H1 (cell line): ENCODE data around the gene FGD5. TPM values are rescaled to one million over a fixed set of nuclear protein-coding genes. Genes with fewer than 3 reads are reported as not detected.

ENCODE experiments used
- CTCF ChIA-PET: fragments of 300-600 bp; sonication (Branson Sonifier 250); formaldehyde crosslinking; loops from one replicate; lab custom pipeline; 2021; ENCODE audit not compliant: partially characterized antibody; lab: Charles Lee
- POLR2A ChIA-PET: fragments of 300-600 bp; sonication (Branson Sonifier 250); formaldehyde crosslinking; loops from one replicate; lab custom pipeline; 2021; ENCODE audit warnings: inconsistent platforms; ENCODE audit not compliant: partially characterized antibody; lab: Charles Lee
- DNase-seq, 2 experiments: peaks; one replicate each; pipeline versions ENCODE4 v3.0.0 to v3.0.0-alpha.2; 2010 to 2022; ENCODE audit warnings: low spot score in 2 of 2, low read depth in 1 of 2, mixed read lengths in 1 of 2
- FAIRE-seq: peaks from 2 replicates; lab custom pipeline; 2011; peaks lifted over from hg19 to GRCh38; lab: Jason Lieb, UNC
- H2AFZ ChIP-seq: 2 replicates; pipeline ENCODE4 v1.8.1; 2012; ENCODE audit warnings: low read length, inconsistent platforms
- H2AK5ac ChIP-seq: 2 replicates; pipeline ENCODE4 v1.6.1; 2013; ENCODE audit warnings: low read depth, low read length
- H2BK120ac ChIP-seq: replicated peaks from 2 replicates; pipeline ENCODE3; 2013; ENCODE audit warnings: low read depth, low read length, inconsistent platforms
- H2BK12ac ChIP-seq: 2 replicates; pipeline ENCODE4 v1.6.1; 2013; ENCODE audit warnings: low read depth, low read length
- H2BK15ac ChIP-seq: 2 replicates; pipeline ENCODE4 v1.6.1; 2013; ENCODE audit warnings: low read length
- H2BK20ac ChIP-seq: 2 replicates; pipeline ENCODE4 v1.6.1; 2013; ENCODE audit warnings: low read length
- H2BK5ac ChIP-seq: 2 replicates; pipeline ENCODE4 v1.6.1; 2013; ENCODE audit warnings: low read depth, low read length
- H3K14ac ChIP-seq: 2 replicates; pipeline ENCODE4 v1.6.1; 2013; ENCODE audit warnings: inconsistent platforms; ENCODE audit not compliant: insufficient read length
- H3K18ac ChIP-seq: 2 replicates; pipeline ENCODE4 v1.6.1; 2013; ENCODE audit warnings: low read length; ENCODE audit errors: extremely low read depth
- H3K23ac ChIP-seq: 2 replicates; pipeline ENCODE4 v1.6.1; 2013; ENCODE audit warnings: inconsistent platforms; ENCODE audit not compliant: insufficient read length
- H3K23me2 ChIP-seq: 2 replicates; pipeline ENCODE4 v1.6.1; 2013; ENCODE audit warnings: low read depth, low read length
- H3K27ac ChIP-seq: 2 replicates; pipeline ENCODE4 v1.6.1; 2011; ENCODE audit warnings: low read depth, low read length, inconsistent platforms
- H3K27me3 ChIP-seq, 4 experiments: replicated peaks in 1 of 4; 1 replicate in 1 of 4; 2 replicates in 3 of 4; pipeline versions ENCODE4 v1.6.1 to v1.8.1; 2011 to 2013; ENCODE audit warnings: low read length in 3 of 4, mild to moderate bottlenecking in 3 of 4, inconsistent platforms in 2 of 4, mixed read lengths in 2 of 4, moderate library complexity in 1 of 4; ENCODE audit not compliant: control insufficient read depth in 3 of 4, insufficient read depth in 3 of 4; ENCODE audit errors: extremely low read depth in 1 of 4
- H3K36me3 ChIP-seq, 4 experiments: 2 replicates each; pipeline versions ENCODE4 v1.6.1 to v1.8.1; 2011 to 2013; ENCODE audit warnings: mild to moderate bottlenecking in 4 of 4, low read length in 3 of 4, moderate library complexity in 2 of 4, control low read depth in 1 of 4, inconsistent platforms in 1 of 4; ENCODE audit not compliant: insufficient read depth in 4 of 4, control insufficient read depth in 2 of 4
- H3K4ac ChIP-seq: replicated peaks from 2 replicates; pipeline ENCODE3; 2013; ENCODE audit warnings: low read length, low read depth, mixed read lengths, inconsistent platforms; ENCODE audit not compliant: insufficient read length
- H3K4me1 ChIP-seq, 4 experiments: replicated peaks in 1 of 4; 1 replicate in 1 of 4; 2 replicates in 3 of 4; pipeline versions ENCODE4 v1.6.1 to v1.8.1; 2011 to 2013; ENCODE audit warnings: low read length in 3 of 4, inconsistent platforms in 2 of 4, mixed read lengths in 1 of 4; ENCODE audit not compliant: insufficient read depth in 4 of 4, control insufficient read depth in 3 of 4
- H3K4me2 ChIP-seq, 2 experiments: 2 replicates each; pipeline versions ENCODE4 v1.6.1 to v1.8.1; 2011 to 2013; ENCODE audit warnings: low read depth in 2 of 2, low read length in 2 of 2, control low read depth in 1 of 2, inconsistent platforms in 1 of 2, mild to moderate bottlenecking in 1 of 2; ENCODE audit not compliant: insufficient read depth in 1 of 2
- H3K4me3 ChIP-seq, 4 experiments: fragments of 200-600, 300-600 bp in 1 of 4; sonication (generic), shearing (Covaris generic), sonication (Bioruptor Twin) in 1 of 4; 2 replicates each; pipeline versions ENCODE4 v1.5.1 to v1.8.1; 2011 to 2016; ENCODE audit warnings: low read length in 4 of 4, low read depth in 3 of 4, control low read depth in 2 of 4, inconsistent platforms in 2 of 4, mild to moderate bottlenecking in 2 of 4, mixed read lengths in 1 of 4, moderate library complexity in 1 of 4; ENCODE audit not compliant: insufficient read depth in 2 of 4; ENCODE audit errors: extremely low read depth in 1 of 4
- H3K56ac ChIP-seq: replicated peaks from 2 replicates; pipeline ENCODE3; 2013; ENCODE audit warnings: low read depth, mild to moderate bottlenecking, mixed read lengths, low read length, inconsistent platforms; ENCODE audit not compliant: insufficient read length
- H3K79me1 ChIP-seq: 2 replicates; pipeline ENCODE4 v1.6.1; 2013; ENCODE audit warnings: low read depth, low read length, control low read depth
- H3K79me2 ChIP-seq, 2 experiments: 2 replicates each; pipeline versions ENCODE4 v1.6.1 to v1.8.1; 2012 to 2013; ENCODE audit warnings: low read length in 2 of 2, mild to moderate bottlenecking in 2 of 2, inconsistent platforms in 1 of 2; ENCODE audit not compliant: insufficient read depth in 2 of 2, control insufficient read depth in 1 of 2
- H3K9ac ChIP-seq, 4 experiments: replicated peaks in 1 of 4; 1 replicate in 1 of 4; 2 replicates in 3 of 4; pipeline versions ENCODE4 v1.6.1 to v1.8.1; 2011 to 2013; ENCODE audit warnings: low read depth in 3 of 4, low read length in 3 of 4, control low read depth in 2 of 4, mild to moderate bottlenecking in 2 of 4, moderate library complexity in 2 of 4, inconsistent platforms in 1 of 4; ENCODE audit errors: extremely low read depth in 1 of 4
- H3K9me3 ChIP-seq, 2 experiments: 2 replicates each; pipeline versions ENCODE4 v1.6.1 to v1.8.1; 2012 to 2013; ENCODE audit warnings: mild to moderate bottlenecking in 2 of 2, moderate library complexity in 2 of 2, control low read depth in 1 of 2, inconsistent platforms in 1 of 2, low read depth in 1 of 2, low read length in 1 of 2, mixed read lengths in 1 of 2; ENCODE audit not compliant: insufficient read depth in 2 of 2
- H4K20me1 ChIP-seq, 2 experiments: replicated peaks in 1 of 2; 2 replicates each; pipeline versions ENCODE3 to v1.8.1; 2011 to 2013; ENCODE audit warnings: inconsistent platforms in 2 of 2, low read length in 2 of 2, mild to moderate bottlenecking in 1 of 2; ENCODE audit not compliant: insufficient read depth in 2 of 2, control insufficient read depth in 1 of 2
- H4K5ac ChIP-seq: 2 replicates; pipeline ENCODE4 v1.6.1; 2013; ENCODE audit warnings: low read length, low read depth, mixed read lengths, inconsistent platforms; ENCODE audit not compliant: insufficient read length
- H4K8ac ChIP-seq: 2 replicates; pipeline ENCODE4 v1.8.0; 2013; ENCODE audit warnings: mild to moderate bottlenecking, moderate library complexity, low read length, inconsistent platforms; ENCODE audit not compliant: insufficient read depth; ENCODE audit errors: extremely low read depth
- H4K91ac ChIP-seq: replicated peaks from 2 replicates; pipeline ENCODE3; 2013; ENCODE audit warnings: low read length, mixed read lengths, inconsistent platforms; ENCODE audit not compliant: insufficient read length
- BACH1 ChIP-seq: IDR thresholded peaks from 2 replicates; pipeline ENCODE4 v1.6.1; 2012; ENCODE audit warnings: low read length, improper control_type of control experiment
- CEBPB ChIP-seq: IDR thresholded peaks from 2 replicates; pipeline ENCODE4 v1.6.1; 2012; ENCODE audit warnings: low read depth, low read length
- CHD1 ChIP-seq: IDR thresholded peaks from 2 replicates; pipeline ENCODE4 v1.6.1; 2012; ENCODE audit warnings: low read depth, low read length, improper control_type of control experiment
- CTCF ChIP-seq, 3 experiments: IDR thresholded peaks; 1 replicate in 2 of 3; 2 replicates in 1 of 3; pipeline versions ENCODE4 v1.5.1 to v1.6.1; 2011; ENCODE audit warnings: low read length in 3 of 3, mild to moderate bottlenecking in 3 of 3, inconsistent platforms in 2 of 3, low read depth in 1 of 3, moderate library complexity in 1 of 3; ENCODE audit not compliant: insufficient read depth in 1 of 3; ENCODE audit errors: control extremely low read depth in 1 of 3
- EZH2 ChIP-seq: fragments of 200-600 bp; sonication (generic); IDR thresholded peaks from 2 replicates; pipeline ENCODE4 v1.7.1; 2012; ENCODE audit warnings: low read depth, mild to moderate bottlenecking, moderate library complexity, low read length, inconsistent platforms; ENCODE audit not compliant: severe bottlenecking
- GABPA ChIP-seq: IDR thresholded peaks from 2 replicates; pipeline ENCODE4 v1.6.1; 2011; ENCODE audit warnings: mild to moderate bottlenecking, low read length, moderate library complexity, borderline replicate concordance; ENCODE audit not compliant: insufficient read depth
- HDAC2 ChIP-seq, 2 experiments: fragments of 300-600 bp in 1 of 2; sonication (generic) in 1 of 2; IDR thresholded peaks; 2 replicates each; pipeline ENCODE4 v1.6.1; 2011 to 2012; ENCODE audit warnings: low read depth in 2 of 2, low read length in 2 of 2, mild to moderate bottlenecking in 2 of 2, moderate library complexity in 2 of 2, borderline replicate concordance in 1 of 2, inconsistent platforms in 1 of 2
- WGBS, 2 experiments: shearing (Covaris generic) in 1 of 2; methylation state at CpG; one replicate each; pipeline versions ENCODE4 v1.1.6 to v1.1.7; 2013 to 2015; ENCODE audit warnings: low lambda C conversion rate in 2 of 2, mixed read lengths in 2 of 2, inconsistent platforms in 1 of 2, low coverage in 1 of 2, missing lambda C conversion rate in 1 of 2; ENCODE audit not compliant: insufficient replicate concordance in 2 of 2, insufficient coverage in 1 of 2, insufficient read length in 1 of 2; ENCODE audit errors: extremely low coverage in 1 of 2, missing lambda C conversion rate in 1 of 2; 5-methylcytosine and 5-hydroxymethylcytosine counted together
- polyA plus RNA-seq, 7 experiments: library from polyadenylated mRNA; depleted of rRNA in 3 of 7; stranded (reverse) in 5 of 7; unstranded in 2 of 7; fragments of >200 nt in 5 of 7; fragments of 200-250 nt in 2 of 7; gene quantifications; 1 replicate in 5 of 7; 2 replicates in 1 of 7; 4 replicates in 1 of 7; pipeline versions ENCODE4 v1.2.1 to v1.2.3, GENCODE V29; 2011 to 2013; ENCODE audit warnings: missing spikeins in 2 of 7, mixed read lengths in 2 of 7
- total RNA-seq: library from RNA; stranded (reverse); fragmentation: NEBNext Ultra II Directional; extraction: Animal tissue kit (Norgen Biotek cat#: 25700); gene quantifications from 2 replicates; pipeline ENCODE4 v1.2.1, GENCODE V29; 2021

FGD5 gene
- total and polyA plus RNA-seq, 2 of the 8 experiments (the other 6 are each of a cell fraction or from before 2014, with no cell fraction given) = 4.7 to 14.3 TPM

- Histone ChIP-seq H3K79me1 (no peaks in the 10 kb centered on the region), H2BK5ac (no peak overlapping the region), H2BK15ac (no peak overlapping the region), H3K27me3 (no peaks in the 10 kb centered on the region), H3K36me3 (peaks cover 0 to 2% (median 0%) of the 10 kb centered on the region in 4 experiments; a peak in 1 of 8 replicates), H3K23ac (no peak overlapping the region), H3K23me2 (no peaks in the 10 kb centered on the region), H2BK20ac (no peak overlapping the region), H2AFZ (no peak overlapping the region), H4K8ac (no peak overlapping the region), H3K9ac (no peak overlapping the region), H4K91ac (no peak overlapping the region), H3K14ac (no peak overlapping the region), H3K9me3 (0 out of 4 replicates have a peak, but pooled peaks cover 0 to 4% of the 10 kb centered on the region in 2 experiments), H3K4me1 (peaks cover 3 to 15% (median 13%) of the 10 kb centered on the region in 4 experiments), H2AK5ac (no peak overlapping the region), H3K27ac (no peak overlapping the region), H3K79me2 (no peaks in the 10 kb centered on the region), H3K4ac (no peak overlapping the region), H3K18ac (no peak overlapping the region), H4K20me1 (no peaks in the 10 kb centered on the region), H3K56ac (no peak overlapping the region), H3K4me2 (no peak overlapping the region), H2BK12ac (no peak overlapping the region), H3K4me3 (no peak overlapping the region), H4K5ac (no peak overlapping the region), H2BK120ac (no peak overlapping the region)
- POLR2A ChIA-PET = no interaction called here
- FAIRE-seq (no peak), DNase-seq (no peak)
- 84% methylated on average over 6 of the region's 6 CpGs; no CpG with 5 or more reads in 1 of the 2 experiments for WGBS, 2 experiments
- CTCF ChIA-PET = interaction anchor here (1.0 to 23.5 kb wide), 5 partner anchors 12 to 121 kb away, joined by 3 to 337 read pairs (median 4); no protein-coding TSS in a partner anchor
- TF ChIP-seq GABPA (no peak), CHD1 (no peak), BACH1 (no peak), CTCF (IDR thresholded peaks at IDR 0.05; ENCODE audit: control extremely low read depth in 1 of 3, insufficient read depth in 1 of 3, low read depth in 1 of 3, low read length in 3 of 3) (no peak), CEBPB (no peak), HDAC2 (IDR thresholded peaks at IDR 0.05; ENCODE audit: borderline replicate concordance in 1 of 2, low read depth in 2 of 2, low read length in 2 of 2) (no peak), EZH2 (no peak)
Observed at GRCh38 chr3:14905055-14905657, 86.4 kb downstream of the FGD5 start.
